Stimulated activated naive CD8-positive, alpha-beta T cell treated with anti-CD3 and anti-CD28 coated beads, Interleukin-15, Interleukin-2, amounts not matched to agents 100 ng/mL and 50 ng/mL, for 24 hours (primary cell): ENCODE results near the gene SIRT3.
A peak's percentile ranks its signal among the peaks of the same experiment; 100 is the strongest.
"Not testable (repeated sequence)": the region's sequence is repeated elsewhere in the genome, so short reads cannot be mapped to it uniquely, and the experiment has no call there.

Experiments used
- H3K27ac Mint-ChIP-seq: one replicate; pipeline ENCODE4 v1.8.0; 2021; ENCODE audit warnings: mild to moderate bottlenecking, mixed read lengths
- H3K27me3 Mint-ChIP-seq: one replicate; pipeline ENCODE4 v1.8.0; 2021; ENCODE audit warnings: mixed read lengths
- H3K36me3 Mint-ChIP-seq: one replicate; pipeline ENCODE4 v1.8.0; 2021; ENCODE audit warnings: low read depth, mixed read lengths
- H3K4me1 Mint-ChIP-seq: one replicate; pipeline ENCODE4 v1.8.0; 2021; ENCODE audit warnings: low read depth, mixed read lengths
- H3K4me3 Mint-ChIP-seq: one replicate; pipeline ENCODE4 v1.8.0; 2021; ENCODE audit warnings: mild to moderate bottlenecking, mixed read lengths
- H3K9me3 Mint-ChIP-seq: one replicate; pipeline ENCODE4 v1.8.0; 2021; ENCODE audit warnings: mixed read lengths

SIRT3 gene

DNA sequence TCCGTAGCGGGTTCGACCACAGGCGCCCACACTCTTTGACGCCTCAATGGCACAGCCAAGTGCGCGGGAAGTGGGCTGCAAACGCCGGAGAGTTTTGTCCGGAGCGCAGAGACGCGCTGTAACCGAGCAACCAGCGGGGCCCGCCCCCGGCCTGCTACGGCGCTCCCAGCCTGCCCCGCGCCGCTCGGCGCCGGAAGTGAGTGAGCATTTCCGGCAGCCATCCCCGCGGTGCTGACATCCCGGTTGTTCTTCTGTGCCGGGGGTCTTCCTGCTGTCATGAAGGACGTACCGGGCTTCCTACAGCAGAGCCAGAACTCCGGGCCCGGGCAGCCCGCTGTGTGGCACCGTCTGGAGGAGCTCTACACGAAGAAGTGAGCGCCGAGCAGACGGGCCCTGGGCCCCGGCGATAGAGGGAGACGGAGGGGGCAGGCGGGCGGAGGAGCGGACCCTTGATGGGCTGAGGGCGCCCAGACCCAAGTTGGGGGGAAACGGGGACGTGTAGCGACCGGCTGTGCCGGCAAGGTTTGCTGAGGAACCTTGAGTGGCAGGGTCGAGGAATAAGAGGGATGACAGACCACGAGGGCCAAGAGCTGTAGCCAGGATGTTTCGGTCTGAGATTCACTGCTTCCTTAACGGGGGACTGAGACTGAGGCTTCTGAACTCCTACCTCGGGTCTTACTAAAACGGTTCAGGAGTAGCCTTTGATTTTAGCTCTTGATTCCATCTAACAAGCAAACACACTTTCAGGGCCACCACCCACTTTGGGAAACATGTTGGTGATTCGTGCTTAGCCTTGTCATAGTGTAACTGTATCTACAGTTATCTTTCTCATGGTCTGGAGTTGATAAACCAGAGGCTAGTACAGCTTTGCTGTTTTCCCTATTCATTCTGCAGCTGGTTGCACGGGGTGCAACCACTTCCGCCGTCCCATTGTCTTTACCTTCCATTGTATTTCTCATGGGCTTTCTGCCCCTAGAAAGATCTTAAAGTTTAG, 929 bp upstream of the SIRT3 start, which contains the start of gene PSMD13:
TSS of gene PSMD13 (plus strand) at position 203 of the 994 bp plus-strand sequence. CDS start at position 277, 74 bp downstream.
- Mint-ChIP-seq H3K9me3 (no peaks in the 10 kb centered on the region), H3K36me3 (peaks cover 35% of the 10 kb centered on the region), H3K27ac (peak within 1 kb of the TSS; percentile 99), H3K4me3 (peak within 1 kb of the TSS; percentile 94), H3K27me3 (no peaks in the 10 kb centered on the region), H3K4me1 (peaks cover 57% of the 10 kb centered on the region)

- H3K4me1 Mint-ChIP-seq: peaks cover 46% of the 10 kb centered on the region
- peak overlapping the region; percentile 93 for H3K27ac Mint-ChIP-seq
- peaks cover 25% of the 10 kb centered on the region for H3K36me3 Mint-ChIP-seq
- H3K4me3 Mint-ChIP-seq: peak overlapping the region; percentile 94
- no peaks in the 10 kb centered on the region for H3K9me3 Mint-ChIP-seq
- no peaks in the 10 kb centered on the region for H3K27me3 Mint-ChIP-seq
These were observed 539 bp downstream of the SIRT3 start for GRCh38 chr11:235609-235996.

GRCh38 chr11:235180-235579, 962 bp downstream of the SIRT3 start:
- peaks cover 20% of the 10 kb centered on the region for H3K36me3 Mint-ChIP-seq
- H3K4me1 Mint-ChIP-seq: peaks cover 42% of the 10 kb centered on the region
- H3K4me3 Mint-ChIP-seq: peak overlapping the region; percentile 94
- peak overlapping the region; percentile 93 for H3K27ac Mint-ChIP-seq
- H3K27me3 Mint-ChIP-seq: no peaks in the 10 kb centered on the region
- no peaks in the 10 kb centered on the region for H3K9me3 Mint-ChIP-seq

- Mint-ChIP-seq H3K4me3 (no peak overlapping the region), H3K9me3 (no peaks in the 10 kb centered on the region), H3K36me3 (peaks cover 9% of the 10 kb centered on the region), H3K27ac (no peak overlapping the region), H3K27me3 (no peaks in the 10 kb centered on the region), H3K4me1 (peaks cover 32% of the 10 kb centered on the region)
These were observed 3.2 kb downstream of the SIRT3 start for GRCh38 chr11:232783-233565.

GRCh38 chr11:230431-230830, 5.7 kb downstream of the SIRT3 start:
- Mint-ChIP-seq H3K27ac (no peak overlapping the region), H3K4me1 (peaks cover 33% of the 10 kb centered on the region), H3K4me3 (no peak overlapping the region), H3K27me3 (no peaks in the 10 kb centered on the region), H3K9me3 (no peaks in the 10 kb centered on the region), H3K36me3 (peaks cover 17% of the 10 kb centered on the region)

- Mint-ChIP-seq H3K4me3 (no peak overlapping the region), H3K27ac (peak overlapping the region; percentile 41), H3K4me1 (peaks cover 25% of the 10 kb centered on the region), H3K36me3 (peaks cover 23% of the 10 kb centered on the region), H3K27me3 (no peaks in the 10 kb centered on the region), H3K9me3 (no peaks in the 10 kb centered on the region)
These were observed 8.2 kb downstream of the SIRT3 start for GRCh38 chr11:227824-228379.

DNA sequence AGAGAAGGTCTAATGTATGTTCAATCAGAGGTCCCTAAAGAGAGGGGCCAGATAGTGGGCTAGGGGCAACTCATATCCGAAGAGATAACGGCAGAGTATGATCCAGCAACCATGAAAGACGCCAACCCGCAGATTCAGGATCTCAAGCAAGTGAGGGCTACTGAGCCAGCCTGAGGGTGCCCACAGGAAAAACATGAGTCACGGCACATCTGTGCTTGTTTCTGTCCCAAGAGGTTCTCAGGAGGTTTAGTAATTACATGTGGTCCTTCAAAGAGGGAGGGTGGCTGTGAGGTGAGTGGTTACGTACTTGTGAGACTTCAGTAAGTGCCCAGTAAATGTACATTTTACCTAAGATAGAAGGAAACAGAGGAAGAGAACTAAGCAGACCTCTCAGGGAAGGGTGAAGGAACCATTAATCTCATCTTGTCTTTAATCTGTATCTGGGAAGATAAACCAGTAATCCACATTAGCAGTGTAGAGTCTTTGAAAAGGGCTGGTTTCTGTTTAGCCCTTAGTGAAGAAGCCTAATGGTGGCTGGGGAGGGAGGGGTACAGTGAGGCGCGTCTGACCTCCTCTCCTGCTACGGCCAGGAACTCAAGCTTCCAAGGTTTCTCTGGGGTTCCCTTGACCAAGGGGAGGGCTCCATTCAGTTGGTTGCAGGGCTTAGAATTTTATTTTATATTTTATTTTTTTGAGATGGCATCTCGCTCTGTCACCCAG, 10.2 kb downstream of the SIRT3 start:
- peak overlapping the region; percentile 27 for H3K4me3 Mint-ChIP-seq
- H3K36me3 Mint-ChIP-seq: peaks cover 32% of the 10 kb centered on the region
- peaks cover 25% of the 10 kb centered on the region for H3K4me1 Mint-ChIP-seq
- peak overlapping the region; percentile 89 for H3K27ac Mint-ChIP-seq
- no peaks in the 10 kb centered on the region for H3K27me3 Mint-ChIP-seq
- H3K9me3 Mint-ChIP-seq: no peaks in the 10 kb centered on the region

GRCh38 chr11:224424-224823, 11.7 kb downstream of the SIRT3 start:
- Mint-ChIP-seq H3K9me3 (no peaks in the 10 kb centered on the region), H3K36me3 (peaks cover 32% of the 10 kb centered on the region), H3K4me1 (peaks cover 25% of the 10 kb centered on the region), H3K4me3 (no peak overlapping the region), H3K27me3 (no peaks in the 10 kb centered on the region), H3K27ac (peak overlapping the region; percentile 36)

DNA sequence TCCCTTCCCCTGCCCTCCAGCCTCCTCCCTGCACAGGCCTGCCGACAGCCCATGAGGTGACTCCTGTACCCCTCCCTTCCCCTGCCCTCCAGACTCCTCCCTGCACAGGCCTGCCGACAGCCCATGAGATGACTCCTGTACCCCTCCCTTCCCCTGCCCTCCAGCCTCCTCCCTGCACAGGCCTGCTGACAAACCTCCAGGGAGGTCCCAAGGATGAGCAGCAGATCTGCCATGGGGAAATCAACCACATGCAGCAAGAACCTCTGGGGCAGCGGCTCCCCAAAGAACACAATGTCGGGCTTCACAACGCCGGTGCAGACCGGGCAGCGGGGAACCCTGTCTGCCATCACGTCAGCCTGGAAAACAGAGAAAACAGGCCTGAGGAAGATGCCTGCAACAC, 12.3 kb downstream of the SIRT3 start:
- Mint-ChIP-seq H3K27me3 (no peaks in the 10 kb centered on the region), H3K36me3 (peaks cover 31% of the 10 kb centered on the region)

GRCh38 chr11:223026-223789, 12.9 kb downstream of the SIRT3 start:
- no peak overlapping the region for H3K27ac Mint-ChIP-seq
- H3K4me3 Mint-ChIP-seq: no peak overlapping the region
- peaks cover 15% of the 10 kb centered on the region for H3K4me1 Mint-ChIP-seq
- H3K27me3 Mint-ChIP-seq: no peaks in the 10 kb centered on the region
- H3K36me3 Mint-ChIP-seq: peaks cover 25% of the 10 kb centered on the region
- H3K9me3 Mint-ChIP-seq: no peaks in the 10 kb centered on the region

More for the DNA sequence above, 12.3 kb downstream of the SIRT3 start:
- Mint-ChIP-seq H3K4me1 (peaks cover 22% of the 10 kb centered on the region), H3K9me3 (no peaks in the 10 kb centered on the region), H3K27ac (no peak overlapping the region), H3K4me3 (no peak overlapping the region)

- no peaks in the 10 kb centered on the region for H3K9me3 Mint-ChIP-seq
- no peaks in the 10 kb centered on the region for H3K27me3 Mint-ChIP-seq
- peaks cover 18% of the 10 kb centered on the region for H3K4me1 Mint-ChIP-seq
- no peak overlapping the region for H3K4me3 Mint-ChIP-seq
- H3K36me3 Mint-ChIP-seq: peaks cover 28% of the 10 kb centered on the region
- H3K27ac Mint-ChIP-seq: no peak overlapping the region
These were observed 13.9 kb downstream of the SIRT3 start for GRCh38 chr11:221998-222789.

- Mint-ChIP-seq H3K27ac (no peak overlapping the region), H3K4me3 (no peak overlapping the region), H3K9me3 (no peaks in the 10 kb centered on the region), H3K36me3 (peaks cover 28% of the 10 kb centered on the region), H3K4me1 (peaks cover 18% of the 10 kb centered on the region), H3K27me3 (no peaks in the 10 kb centered on the region)
These were observed 14.6 kb downstream of the SIRT3 start for GRCh38 chr11:221539-221938.

DNA sequence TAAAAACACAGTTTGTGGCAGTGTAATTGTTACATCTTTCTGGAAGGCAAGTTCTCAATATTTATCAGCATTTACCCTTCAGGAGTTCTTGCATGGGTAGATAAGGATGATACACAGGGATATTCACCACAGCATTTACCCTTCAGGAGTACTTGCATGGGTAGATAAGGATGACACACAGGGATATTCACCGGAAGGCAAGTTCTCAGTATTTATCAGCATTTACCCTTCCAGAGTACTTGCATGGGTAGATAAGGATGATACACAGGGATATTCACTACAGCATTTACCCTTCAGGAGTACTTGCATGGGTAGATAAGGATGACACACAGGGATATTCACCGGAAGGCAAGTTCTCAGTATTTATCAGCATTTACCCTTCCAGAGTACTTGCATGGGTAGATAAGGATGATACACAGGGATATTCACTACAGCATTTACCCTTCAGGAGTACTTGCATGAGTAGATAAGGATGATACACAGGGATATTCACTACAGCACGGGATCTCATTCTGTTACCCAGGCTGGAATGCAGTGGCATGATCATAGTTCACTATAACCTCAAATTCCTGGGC, 15.4 kb downstream of the SIRT3 start:
- H3K27ac Mint-ChIP-seq, H3K4me3 Mint-ChIP-seq, H3K27me3 Mint-ChIP-seq, H3K9me3 Mint-ChIP-seq: not testable (repeated sequence)
- peaks cover 13% of the 10 kb centered on the region for H3K4me1 Mint-ChIP-seq
- H3K36me3 Mint-ChIP-seq: peaks cover 30% of the 10 kb centered on the region
